HG03108 (cell line): ENCODE data around the gene TSHB.
A peak's percentile ranks its signal among the peaks of the same experiment; 100 is the strongest.
"Not testable (repeated sequence)": the region's sequence is repeated elsewhere in the genome, so short reads cannot be mapped to it uniquely, and the experiment has no call there.

ENCODE experiments used
- ATAC-seq: cut with Tn5 transposase; IDR thresholded peaks from one replicate; pipeline ENCODE4 v1.9.1; 2021; ENCODE audit warnings: moderate library complexity; ENCODE audit not compliant: unreplicated experiment

TSHB gene

DNA sequence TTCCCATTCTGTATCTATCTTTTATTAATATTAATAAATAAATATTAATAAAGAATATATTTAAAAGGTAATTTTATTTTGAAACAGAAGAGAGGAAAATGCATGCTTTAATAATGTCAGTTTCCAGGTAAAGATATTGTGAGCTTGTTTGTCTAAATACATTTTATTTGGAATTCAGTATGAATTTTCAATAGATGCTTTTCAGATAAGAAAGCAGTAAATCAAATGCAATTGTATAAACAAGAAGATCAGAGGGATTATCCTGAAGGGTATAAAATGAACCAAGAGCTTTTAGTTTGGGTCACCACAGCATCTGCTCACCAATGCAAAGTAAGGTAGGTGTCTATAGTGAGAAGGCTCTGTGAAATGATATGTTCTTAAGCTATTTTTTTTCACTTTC is at the start of gene TSHB:
Gene TSHB (plus strand): TSS at position 301 of the 400 bp plus-strand sequence. CDS start 3,537 bp downstream, outside the sequence.
- ATAC-seq = no peak

DNA sequence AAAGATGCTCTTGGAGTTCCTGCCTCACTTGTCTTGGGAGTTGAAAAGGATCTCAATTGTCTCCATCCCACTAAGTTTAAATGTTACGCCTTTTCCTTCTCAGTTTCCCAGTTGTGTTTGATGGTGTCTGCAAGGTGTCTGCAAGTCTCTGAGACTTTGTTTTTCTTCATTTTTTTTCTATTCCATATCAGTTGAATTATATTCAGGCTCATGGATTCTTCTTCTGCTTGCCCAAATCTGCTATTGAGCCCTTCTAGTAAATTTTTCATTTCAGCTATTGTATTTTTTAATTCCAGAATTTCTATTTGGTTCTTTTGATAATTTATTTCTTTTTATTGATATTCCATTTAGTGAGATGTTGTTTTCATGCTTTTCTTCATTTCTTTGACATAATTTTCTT is 47.4 kb upstream of the TSHB start:
- no peak for ATAC-seq

DNA sequence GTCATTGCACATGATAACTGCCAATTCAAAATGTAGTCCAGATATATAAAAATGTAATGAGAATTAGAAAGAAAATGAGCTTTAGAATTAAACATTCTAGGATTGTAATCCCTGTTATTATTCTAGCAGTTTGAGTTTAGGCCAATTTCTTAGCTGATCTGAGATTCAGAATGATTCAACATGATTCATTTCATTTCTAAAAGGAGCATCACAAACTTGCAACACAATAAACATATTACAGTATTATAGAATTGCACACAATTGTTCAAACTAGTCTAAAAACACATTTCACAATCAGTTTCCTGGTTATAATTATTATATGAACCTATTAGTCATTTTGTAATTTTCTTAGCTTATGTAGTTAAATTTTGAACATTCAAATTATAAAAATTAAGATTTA is 43.3 kb upstream of the TSHB start:
- no peak for ATAC-seq

DNA sequence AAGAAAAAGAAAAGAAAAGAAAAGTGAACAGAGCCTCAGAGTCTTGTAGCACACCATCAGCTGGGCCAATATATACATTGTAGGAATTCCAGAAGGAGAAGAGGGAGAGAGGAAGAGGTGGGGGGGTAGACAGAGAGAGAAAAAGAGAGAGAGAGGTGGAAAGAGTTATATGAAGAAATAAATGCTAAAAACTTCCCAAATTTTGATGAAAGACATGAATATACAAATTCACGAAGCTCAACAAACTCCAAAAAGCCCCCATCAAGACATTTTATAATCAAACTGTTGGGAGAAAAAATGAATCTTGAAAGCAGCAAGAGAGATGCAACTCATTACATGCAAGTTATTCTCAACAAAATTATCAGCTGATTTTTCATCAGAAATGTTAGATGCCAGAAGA is 41.5 kb upstream of the TSHB start:
- ATAC-seq = no peak

DNA sequence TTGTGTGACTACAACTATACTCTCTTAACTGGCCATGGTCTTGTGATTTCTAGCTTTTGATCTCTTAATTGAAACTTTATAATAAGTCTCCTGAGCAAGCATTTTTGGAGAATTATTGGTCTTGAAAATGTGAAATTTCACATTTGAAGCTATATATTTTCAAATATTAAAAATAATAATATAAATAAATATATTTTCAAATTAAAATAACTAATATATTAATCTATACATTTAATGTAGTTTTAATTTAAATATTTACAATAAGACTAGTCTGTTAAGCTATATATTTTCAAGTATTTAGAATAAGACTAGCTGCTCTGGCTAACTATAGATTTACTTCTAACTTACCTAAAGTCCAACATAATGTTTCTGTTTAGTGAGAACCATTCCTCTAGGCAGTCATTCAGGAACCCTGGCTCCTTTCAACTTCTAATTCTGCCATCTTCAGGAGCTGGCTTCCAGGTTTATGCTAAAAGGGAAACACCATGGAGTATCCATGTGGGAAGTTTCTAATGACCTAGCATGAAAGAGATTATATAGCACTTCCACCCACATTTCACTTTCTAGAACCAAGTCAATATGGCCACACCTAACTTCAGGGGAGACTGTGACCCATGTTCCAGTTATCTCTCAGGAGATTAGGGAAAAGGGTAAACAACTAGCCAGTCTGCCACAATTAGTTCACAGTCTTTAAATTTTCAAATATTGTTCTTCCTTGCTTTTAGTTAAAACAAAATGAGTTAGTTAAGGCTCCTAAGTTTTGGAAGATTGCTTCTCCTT is 31.9 kb upstream of the TSHB start:
- ATAC-seq = no peak

DNA sequence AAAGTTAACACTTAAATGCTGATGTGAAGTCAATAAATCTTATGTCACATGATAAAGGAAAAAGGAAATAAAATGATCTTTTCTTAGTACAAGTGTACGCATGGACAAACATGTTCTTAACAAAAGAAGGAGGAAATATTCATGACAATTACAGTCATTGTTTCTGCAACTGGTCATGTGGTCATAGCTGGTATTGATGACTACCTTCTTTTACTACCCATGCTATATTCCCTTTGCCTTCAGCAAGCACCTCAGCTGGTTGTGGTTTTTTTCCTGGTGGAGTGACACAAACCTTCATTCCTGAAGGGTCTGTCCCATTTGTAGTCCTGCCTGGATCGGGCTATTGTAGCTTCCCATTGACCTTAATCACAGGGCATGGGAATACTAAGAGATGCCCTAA is 23.4 kb upstream of the TSHB start:
- no peak for ATAC-seq

DNA sequence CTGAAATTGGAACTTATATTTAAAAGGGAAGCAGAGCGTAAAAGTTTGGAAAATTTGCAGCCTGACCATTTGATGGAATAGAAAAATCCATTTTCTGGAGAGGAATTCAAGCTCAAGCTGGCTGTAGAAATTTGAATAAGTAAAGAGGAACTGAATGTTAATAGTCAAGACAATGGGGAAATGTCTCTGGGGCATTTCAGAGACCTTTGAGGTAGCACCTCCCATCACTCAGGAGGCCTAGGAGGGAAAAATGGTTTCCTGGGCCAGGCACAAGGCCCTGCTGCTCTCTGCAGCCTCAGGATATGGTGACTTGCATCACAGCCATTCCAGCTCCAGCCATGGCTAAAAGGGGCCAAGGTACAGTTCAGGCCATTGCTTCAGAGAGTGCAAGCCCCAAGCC is 17.6 kb upstream of the TSHB start:
- ATAC-seq = no peak

DNA sequence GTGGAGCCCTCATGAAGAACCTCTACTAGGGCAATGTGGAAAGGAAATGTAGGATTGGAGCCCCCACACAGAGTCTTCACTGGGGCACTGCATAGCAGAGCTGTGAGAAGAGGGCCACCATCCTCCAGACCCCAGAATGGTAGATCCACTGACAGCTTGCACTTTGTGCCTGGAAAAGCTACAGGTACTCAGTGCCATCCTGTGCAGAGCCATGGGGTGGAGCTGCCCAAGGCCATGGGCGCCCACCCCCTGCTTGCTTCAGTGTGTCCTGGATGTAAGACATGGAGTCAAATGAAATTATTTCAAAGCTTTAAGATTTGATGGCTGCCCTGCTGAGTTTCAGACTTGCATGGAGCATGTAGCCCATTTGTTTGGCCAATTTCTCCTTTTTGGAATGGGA is 17.2 kb upstream of the TSHB start:
- no peak for ATAC-seq

DNA sequence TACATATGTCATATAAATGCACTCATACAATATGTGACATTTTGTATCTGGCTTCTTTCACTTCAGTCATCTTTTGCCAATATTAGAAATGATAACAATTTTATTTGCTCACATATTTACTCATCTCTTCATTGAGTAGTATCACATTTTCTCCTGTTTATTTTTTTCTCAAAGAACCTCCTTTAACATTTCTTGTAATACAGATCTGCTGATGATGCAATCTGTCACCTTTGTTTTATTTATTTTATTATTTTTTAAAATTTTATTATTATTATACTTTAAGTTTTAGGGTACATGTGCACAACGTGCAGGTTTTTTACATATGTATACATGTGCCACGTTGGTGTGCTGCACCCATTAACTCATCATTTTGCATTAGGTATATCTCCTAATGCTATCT is 15.8 kb upstream of the TSHB start:
- no peak for ATAC-seq

DNA sequence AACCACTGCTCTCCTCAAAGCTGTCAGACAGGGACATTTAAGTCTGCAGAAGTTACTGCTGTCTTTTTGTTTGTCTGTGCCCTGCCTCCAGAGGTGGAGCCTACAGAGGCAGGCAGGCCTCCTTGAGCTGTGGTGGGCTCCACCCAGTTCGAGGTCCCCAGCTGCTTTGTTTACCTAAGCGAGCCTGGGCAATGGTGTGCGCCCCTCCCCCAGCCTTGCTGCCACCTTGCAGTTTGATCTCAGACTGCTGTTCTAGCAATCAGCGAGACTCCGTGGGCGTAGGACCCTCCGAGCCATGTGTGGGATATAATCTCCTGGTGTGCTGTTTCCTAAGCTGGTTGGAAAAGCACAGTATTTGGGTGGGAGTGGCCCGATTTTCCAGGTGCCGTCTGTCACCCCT is 10.1 kb upstream of the TSHB start:
- ATAC-seq = not testable (repeated sequence)

DNA sequence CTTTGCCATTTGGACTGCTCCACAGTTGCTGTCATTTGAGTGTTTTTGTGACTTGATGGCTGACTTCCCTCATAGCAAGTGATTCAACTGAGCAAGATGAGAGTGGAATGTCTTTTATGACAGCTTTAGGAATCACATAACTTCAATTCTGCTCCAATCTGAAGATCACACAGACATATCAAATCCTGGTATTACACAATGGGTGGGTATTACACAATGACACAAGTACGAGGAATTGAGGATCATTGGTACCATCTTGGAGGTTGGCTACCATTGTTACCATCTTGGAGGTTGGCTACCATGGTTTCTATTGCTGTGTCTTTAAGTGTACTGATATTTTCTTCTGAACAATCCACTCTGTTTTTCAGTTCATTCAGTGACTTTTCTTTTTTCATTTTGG is 8.5 kb upstream of the TSHB start:
- ATAC-seq = no peak

DNA sequence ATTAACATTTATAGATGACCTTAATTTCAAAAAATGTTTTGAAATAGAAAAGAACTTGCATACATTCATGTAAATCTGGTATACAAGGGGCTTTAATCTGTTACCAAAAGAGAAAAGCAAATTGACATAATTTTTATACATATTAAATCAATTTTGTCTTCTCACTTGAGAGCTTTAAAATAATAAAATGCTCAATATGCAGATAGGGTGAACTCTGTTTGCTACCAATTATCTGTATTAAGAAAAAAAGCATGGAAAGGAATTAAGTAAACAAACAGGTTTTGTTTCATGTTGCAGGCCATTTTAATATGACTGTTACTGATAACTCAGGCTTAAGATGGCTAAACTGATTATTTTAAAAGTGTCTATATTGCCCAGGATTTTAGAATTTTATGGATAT is 6.0 kb upstream of the TSHB start:
- ATAC-seq = no peak

DNA sequence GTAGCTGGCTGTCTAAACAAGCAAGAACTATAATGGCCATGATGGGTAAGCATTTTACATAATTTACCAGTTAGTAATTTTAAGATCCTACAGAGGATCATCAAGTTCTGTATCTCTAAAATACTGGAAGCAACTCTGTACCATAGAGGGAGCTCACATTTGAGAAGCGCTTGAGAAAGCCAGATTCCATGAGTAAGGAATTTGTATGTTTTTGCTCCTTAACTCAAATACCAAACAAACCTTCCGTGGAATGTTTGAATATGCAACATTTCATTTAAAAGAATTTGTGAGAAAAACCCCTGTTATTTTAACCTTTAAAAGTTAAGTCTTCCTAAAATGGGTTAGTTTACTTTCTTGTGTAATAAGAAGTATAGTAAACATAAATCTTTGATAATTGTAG is 2.0 kb downstream of the TSHB start:
- ATAC-seq = no peak

DNA sequence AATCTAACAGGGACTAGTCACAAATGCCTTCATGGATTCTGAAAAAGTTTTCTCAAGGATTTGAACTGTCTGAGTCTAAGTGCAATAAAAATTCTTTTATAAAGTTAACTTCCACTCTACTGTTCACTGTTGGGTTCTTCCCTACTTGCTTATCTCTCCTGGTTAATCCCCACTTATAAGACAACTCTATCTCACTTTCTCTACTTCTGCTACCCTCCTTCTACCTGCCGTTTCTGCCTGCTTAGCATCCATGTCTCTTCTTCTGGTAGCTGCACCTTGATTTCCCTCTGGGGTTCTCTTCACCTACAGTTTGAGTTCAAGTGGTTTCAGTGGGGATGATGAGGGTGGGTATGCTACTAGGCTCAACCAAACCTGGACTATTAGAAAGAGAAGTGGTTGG is 6.0 kb downstream of the TSHB start:
- ATAC-seq = no peak

DNA sequence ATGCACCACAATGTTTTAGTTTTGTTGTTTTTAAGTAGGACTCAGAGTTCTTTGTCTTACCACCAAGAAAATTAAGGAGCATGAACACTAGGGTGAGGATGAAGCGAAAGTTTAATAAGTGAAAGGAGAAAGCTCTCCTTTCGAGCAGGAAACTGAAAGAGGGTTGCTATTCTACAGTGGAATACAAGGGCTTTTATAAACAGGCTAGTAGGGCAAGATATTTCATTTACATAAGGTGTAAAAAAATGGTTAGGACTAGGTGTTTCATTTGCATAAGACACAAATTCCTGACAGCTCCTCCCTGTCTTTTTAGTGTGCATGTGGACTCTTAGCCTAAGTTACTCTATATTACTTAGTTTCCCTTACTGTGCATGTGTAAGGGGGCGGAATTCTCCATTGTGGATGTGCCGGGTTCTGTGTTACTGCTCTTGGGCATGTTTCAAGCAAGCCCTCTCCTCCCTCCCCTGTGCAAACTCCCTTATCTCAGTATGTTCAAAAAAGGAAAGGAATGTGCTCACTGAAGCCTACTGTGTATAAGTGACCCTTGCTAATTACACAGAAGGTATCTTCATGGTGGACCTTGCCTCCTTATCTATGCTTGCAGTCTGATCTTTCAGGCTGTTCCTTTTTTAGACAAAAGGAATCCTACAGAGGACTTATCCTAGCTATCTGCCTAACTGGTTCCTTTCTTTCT is 7.3 kb downstream of the TSHB start:
- no peak for ATAC-seq

DNA sequence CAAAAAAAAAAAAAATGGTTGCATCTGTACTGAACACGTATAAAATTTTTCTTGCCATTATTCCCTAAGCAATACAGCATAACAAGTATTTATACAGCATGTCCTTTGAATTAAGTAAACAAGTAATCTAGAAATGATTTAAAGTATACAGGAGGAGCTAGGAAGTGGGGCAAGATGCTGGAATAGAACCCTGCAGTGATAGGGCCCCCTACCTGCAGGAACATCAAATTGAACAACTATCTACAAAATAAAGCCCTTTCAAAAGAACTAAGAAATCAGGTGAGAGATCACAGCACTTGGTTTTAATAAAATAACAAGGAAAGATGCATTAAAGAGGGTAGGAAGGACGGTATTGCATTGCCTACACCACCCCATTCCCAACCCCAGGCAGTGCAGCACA is 10.9 kb downstream of the TSHB start:
- ATAC-seq = no peak

DNA sequence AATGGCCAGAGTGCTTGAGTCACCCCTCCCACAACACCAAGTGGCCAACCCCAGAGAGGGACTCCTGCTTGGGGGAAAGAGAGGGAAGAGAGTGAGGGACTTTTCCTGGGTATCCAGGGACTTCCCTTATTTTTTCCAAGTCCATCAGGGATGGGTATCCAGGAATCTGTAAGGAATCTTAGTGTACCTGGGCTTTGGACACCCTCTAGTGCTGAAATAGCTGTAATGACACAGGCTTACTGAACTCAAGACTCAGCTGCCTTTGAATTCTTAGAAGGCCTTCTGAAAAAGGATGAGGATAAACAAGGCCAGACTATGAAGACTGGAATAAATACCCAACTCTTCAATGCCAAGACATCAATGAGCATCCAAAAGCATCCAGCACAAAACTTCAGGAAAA is 12.0 kb downstream of the TSHB start:
- no peak for ATAC-seq

DNA sequence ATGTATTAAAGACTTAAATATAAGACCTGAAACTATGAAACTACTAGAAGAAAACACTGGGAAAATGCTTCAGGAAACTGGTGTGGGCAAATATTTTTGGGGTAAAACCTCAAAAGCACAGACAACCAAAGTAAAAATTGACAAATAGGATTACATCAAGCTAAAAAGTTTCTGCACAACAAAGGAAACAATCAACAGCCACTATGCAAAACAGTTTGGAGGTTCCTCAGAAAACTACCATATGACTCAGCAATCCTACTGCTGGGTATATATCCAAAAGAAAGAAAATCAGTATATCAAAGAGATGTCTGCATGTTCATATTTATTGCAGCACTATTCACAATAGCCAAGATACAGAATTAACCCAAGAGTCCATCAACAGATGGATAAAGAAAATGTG is 17.1 kb downstream of the TSHB start:
- no peak for ATAC-seq

DNA sequence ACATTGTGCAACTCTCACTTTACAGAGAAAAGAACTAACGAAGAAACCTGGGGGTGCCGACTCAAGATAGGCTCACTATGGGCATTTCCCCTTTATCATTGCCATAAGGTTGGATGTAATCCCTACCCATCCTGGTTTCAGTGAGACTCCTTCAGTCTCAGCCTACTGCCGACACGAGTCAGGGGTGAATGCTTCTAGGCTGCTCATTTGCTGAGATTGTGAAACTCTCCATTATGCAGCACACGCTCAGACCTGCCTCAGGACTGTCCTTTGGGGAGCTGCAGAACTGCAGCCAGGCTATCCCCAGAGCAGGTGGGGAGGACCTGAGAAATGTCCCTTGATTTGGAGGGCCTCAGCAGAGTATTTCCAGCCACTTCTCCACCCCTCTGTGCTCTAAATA is 22.2 kb downstream of the TSHB start:
- ATAC-seq = no peak

DNA sequence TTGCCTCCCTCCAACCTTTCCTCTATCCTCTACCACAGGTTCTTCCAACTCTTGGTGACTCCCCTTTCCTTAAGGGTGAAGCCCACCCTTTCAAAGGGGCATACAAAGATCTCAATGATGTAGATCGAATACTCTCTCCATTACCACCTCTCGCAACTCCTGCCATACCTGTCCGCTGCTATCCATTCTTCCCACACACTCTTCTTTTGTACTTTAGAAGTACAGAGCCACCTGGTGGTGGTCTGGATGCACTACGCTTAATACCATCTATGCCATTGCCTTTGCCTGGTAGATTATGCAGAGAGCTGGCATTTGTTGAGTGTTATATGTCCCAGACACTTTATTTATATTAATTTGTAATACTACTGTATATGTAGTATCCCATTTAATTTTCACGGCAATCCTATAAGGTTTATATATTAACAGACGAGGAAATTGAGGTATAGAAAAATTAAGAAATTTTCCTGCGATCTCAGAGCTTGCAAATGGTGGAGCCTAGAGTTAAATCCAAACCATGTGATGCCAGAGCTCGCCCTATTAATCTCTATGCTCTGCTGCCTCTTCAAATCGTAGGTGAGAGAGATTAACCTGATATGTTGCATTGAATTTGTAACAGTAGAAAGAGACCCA is 22.9 kb downstream of the TSHB start:
- ATAC-seq = peak; percentile 59

DNA sequence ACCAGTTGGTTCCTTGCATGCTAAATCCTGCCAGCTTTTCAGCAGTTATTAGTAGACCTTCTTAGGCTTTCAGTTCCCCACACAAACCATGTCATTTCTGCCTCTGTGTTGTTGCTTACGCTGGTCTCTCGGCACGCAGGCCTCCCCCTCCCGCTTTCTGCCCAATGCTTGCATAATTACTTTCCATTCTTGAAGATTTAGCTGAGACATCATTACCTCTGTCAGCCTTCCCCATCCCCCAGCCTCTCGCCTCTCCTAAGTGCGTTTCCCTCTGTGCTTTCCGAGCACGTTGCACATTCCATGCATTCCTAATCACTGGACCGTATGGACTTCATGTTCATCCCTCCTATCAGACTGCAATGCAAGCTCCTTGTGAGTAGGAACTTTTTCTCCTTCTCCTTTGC is 26.8 kb downstream of the TSHB start:
- no peak for ATAC-seq

DNA sequence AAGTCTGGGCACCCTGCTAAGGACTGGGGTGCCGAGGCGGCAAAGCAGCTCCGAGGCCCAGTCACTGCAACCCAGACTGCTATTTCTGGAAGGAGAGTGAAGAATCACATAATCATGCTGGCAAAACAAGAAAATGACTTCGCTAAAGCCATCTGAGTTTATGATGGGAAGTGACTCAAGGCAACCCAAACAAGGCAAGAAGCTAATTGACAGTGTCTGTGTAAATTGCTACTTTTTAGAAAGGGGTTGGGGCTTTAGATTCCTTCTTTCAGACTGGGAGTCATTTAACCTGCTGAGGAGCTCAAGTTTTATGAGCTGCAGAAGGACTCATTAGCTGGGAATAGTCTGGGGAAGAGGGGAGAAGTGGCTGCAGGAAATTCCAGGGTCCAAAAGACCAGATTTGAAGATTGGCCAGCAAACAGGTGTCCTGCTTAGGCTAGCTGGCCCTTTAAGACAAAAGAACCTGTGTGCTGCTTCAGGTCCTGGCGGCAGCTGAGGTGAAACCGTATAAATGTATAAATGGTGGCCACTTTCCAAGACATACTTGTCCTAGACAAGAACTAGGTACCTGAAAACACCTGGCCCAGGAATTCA is 28.1 kb downstream of the TSHB start:
- no peak for ATAC-seq
